K562 (cell line): ENCODE measurements around the gene DDX50. TPM values are rescaled to one million over a fixed set of nuclear protein-coding genes. Genes with fewer than 3 reads are reported as not detected.
A peak's percentile ranks its signal among the peaks of the same experiment; 100 is the strongest.

Experiments used
- IRF9 ChIP-seq: fragments of 450-650 bp; IDR thresholded peaks from 2 replicates; pipeline ENCODE4 v1.6.1; 2016; ENCODE audit warnings: missing biosample characterization, missing genetic modification characterization
- NONO ChIP-seq, 2 experiments: fragments of 200-400 bp in 1 of 2; fragments of 450-650 bp in 1 of 2; formaldehyde crosslinking in 1 of 2; IDR thresholded peaks; 2 replicates each; pipeline ENCODE4 v1.6.1; 2017; ENCODE audit warnings: low read depth in 2 of 2, mild to moderate bottlenecking in 2 of 2, moderate library complexity in 2 of 2, low read length in 1 of 2
- PBX2 ChIP-seq, 2 experiments: IDR thresholded peaks in 1 of 2; conservative IDR thresholded peaks in 1 of 2; 2 replicates each; pipeline ENCODE4 v1.6.1; 2016; ENCODE audit warnings: low read depth in 2 of 2, mild to moderate bottlenecking in 1 of 2, missing compliant biosample characterization in 1 of 2, missing genetic modification characterization in 1 of 2, moderate library complexity in 1 of 2
- RBM39 ChIP-seq: fragments of 200-400 bp; formaldehyde crosslinking; optimal IDR thresholded peaks from 2 replicates; pipeline ENCODE3; 2018; ENCODE audit warnings: low read depth, low read length
- SLC30A9 ChIP-seq: fragments of 250-450 bp; sonication (Bioruptor Pico); IDR thresholded peaks from 2 replicates; pipeline ENCODE4 v1.8.0; 2022; ENCODE audit warnings: mild to moderate bottlenecking, moderate library complexity
- ZC3H8 ChIP-seq: fragments of 450-650 bp; IDR thresholded peaks from 2 replicates; pipeline ENCODE4 v1.6.1; 2017
- ZFP36 ChIP-seq: fragments of 150-350 bp; IDR thresholded peaks from 2 replicates; pipeline ENCODE4 v1.6.1; 2018; ENCODE audit warnings: low read length, low read depth; ENCODE audit not compliant: partially characterized antibody
- ZNF668 ChIP-seq: fragments of 250-450 bp; sonication (Bioruptor Pico); IDR thresholded peaks from 2 replicates; pipeline ENCODE4 v1.8.0; 2022; ENCODE audit warnings: mild to moderate bottlenecking, inconsistent platforms
- polyA plus RNA-seq, 8 experiments: library from polyadenylated mRNA; depleted of rRNA in 4 of 8; stranded (reverse) in 5 of 8; unstranded in 3 of 8; fragments of >200 nt; fragmentation: Nextera tagmentation in 2 of 8; fragmentation: Illumina TruSeq in 1 of 8; extraction: Ambion mirVana in 2 of 8; extraction: Trizol in 1 of 8; gene quantifications; 2 replicates each; pipeline versions ENCODE4 v1.2.1 to v1.2.3, GENCODE V29; 2011 to 2014; ENCODE audit warnings: inconsistent platforms in 1 of 8, missing spikeins in 1 of 8
- total RNA-seq, 7 experiments: library from RNA; depleted of rRNA in 6 of 7; stranded (reverse); fragments of >200 nt in 6 of 7; fragmentation: Illumina TruSeq in 2 of 7; extraction: Trizol in 2 of 7; gene quantifications; 2 replicates each; pipeline versions ENCODE4 v1.2.1 to v1.2.3, GENCODE V29; 2011 to 2021; ENCODE audit warnings: low replicate concordance in 1 of 7
- TF ChIP-seq, protein P1 (sequence below): fragments of 250-450 bp; sonication (Bioruptor Pico); IDR thresholded peaks from 2 replicates; pipeline ENCODE4 v1.8.0; 2021; ENCODE audit warnings: mild to moderate bottlenecking, moderate library complexity
- TF ChIP-seq, protein P2 (sequence below): fragments of 150-350 bp; IDR thresholded peaks from 2 replicates; pipeline ENCODE4 v1.6.1; 2014; ENCODE audit warnings: low read depth, mild to moderate bottlenecking, low read length, borderline replicate concordance

The DDX50 gene
- total and polyA plus RNA-seq, 9 of the 15 experiments (the other 6 are each of a cell fraction or from before 2014, with no cell fraction given) = 36.7 to 86.8 (median 57.4) TPM

- peak in 1 of 2 experiments; percentile 70; a peak in 1 of 4 replicates for TF ChIP-seq NONO (IDR thresholded peaks at IDR 0.05; ENCODE audit: low read depth in 2 of 2, low read length in 1 of 2)
- TF ChIP-seq ZNF668 = no peak
- TF ChIP-seq, protein P1, sequence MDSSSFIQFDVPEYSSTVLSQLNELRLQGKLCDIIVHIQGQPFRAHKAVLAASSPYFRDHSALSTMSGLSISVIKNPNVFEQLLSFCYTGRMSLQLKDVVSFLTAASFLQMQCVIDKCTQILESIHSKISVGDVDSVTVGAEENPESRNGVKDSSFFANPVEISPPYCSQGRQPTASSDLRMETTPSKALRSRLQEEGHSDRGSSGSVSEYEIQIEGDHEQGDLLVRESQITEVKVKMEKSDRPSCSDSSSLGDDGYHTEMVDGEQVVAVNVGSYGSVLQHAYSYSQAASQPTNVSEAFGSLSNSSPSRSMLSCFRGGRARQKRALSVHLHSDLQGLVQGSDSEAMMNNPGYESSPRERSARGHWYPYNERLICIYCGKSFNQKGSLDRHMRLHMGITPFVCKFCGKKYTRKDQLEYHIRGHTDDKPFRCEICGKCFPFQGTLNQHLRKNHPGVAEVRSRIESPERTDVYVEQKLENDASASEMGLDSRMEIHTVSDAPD (CRISPR knock-in tag) = no peak
- no peak for TF ChIP-seq SLC30A9 (CRISPR knock-in tag)
- TF ChIP-seq, protein P2, sequence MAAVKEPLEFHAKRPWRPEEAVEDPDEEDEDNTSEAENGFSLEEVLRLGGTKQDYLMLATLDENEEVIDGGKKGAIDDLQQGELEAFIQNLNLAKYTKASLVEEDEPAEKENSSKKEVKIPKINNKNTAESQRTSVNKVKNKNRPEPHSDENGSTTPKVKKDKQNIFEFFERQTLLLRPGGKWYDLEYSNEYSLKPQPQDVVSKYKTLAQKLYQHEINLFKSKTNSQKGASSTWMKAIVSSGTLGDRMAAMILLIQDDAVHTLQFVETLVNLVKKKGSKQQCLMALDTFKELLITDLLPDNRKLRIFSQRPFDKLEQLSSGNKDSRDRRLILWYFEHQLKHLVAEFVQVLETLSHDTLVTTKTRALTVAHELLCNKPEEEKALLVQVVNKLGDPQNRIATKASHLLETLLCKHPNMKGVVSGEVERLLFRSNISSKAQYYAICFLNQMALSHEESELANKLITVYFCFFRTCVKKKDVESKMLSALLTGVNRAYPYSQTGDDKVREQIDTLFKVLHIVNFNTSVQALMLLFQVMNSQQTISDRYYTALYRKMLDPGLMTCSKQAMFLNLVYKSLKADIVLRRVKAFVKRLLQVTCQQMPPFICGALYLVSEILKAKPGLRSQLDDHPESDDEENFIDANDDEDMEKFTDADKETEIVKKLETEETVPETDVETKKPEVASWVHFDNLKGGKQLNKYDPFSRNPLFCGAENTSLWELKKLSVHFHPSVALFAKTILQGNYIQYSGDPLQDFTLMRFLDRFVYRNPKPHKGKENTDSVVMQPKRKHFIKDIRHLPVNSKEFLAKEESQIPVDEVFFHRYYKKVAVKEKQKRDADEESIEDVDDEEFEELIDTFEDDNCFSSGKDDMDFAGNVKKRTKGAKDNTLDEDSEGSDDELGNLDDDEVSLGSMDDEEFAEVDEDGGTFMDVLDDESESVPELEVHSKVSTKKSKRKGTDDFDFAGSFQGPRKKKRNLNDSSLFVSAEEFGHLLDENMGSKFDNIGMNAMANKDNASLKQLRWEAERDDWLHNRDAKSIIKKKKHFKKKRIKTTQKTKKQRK = no peak
- TF ChIP-seq PBX2 (CRISPR knock-in tag; IDR thresholded peaks at IDR 0.05; ENCODE audit: low read depth) = 0 out of 2 replicates have a peak, but pooled peaks have one; percentile 11
- no peak for TF ChIP-seq PBX2 (tag; conservative IDR thresholded peaks at IDR 0.05; ENCODE audit: low read depth)
- no peak for TF ChIP-seq ZFP36
- TF ChIP-seq RBM39 = no peak
- TF ChIP-seq ZC3H8 = no peak
- no peak for TF ChIP-seq IRF9 (tag)
These were observed at the start of gene DDX50 (continued) for GRCh38 chr10:68901105-68901927.
